AG09309 (cell line): ENCODE data around the gene SLC16A6.
A peak's percentile ranks its signal among the peaks of the same experiment; 100 is the strongest.

ENCODE experiments used
- DNase-seq: peaks from one replicate; pipeline ENCODE4 v3.0.0-alpha.2; 2010; ENCODE audit warnings: low read depth
- H3K4me3 ChIP-seq: 2 replicates; pipeline ENCODE4 v1.5.1; 2011; ENCODE audit warnings: mild to moderate bottlenecking, low read depth, low read length, moderate library complexity; ENCODE audit not compliant: control insufficient read depth
- CTCF ChIP-seq: IDR thresholded peaks from 2 replicates; pipeline ENCODE4 v1.5.1; 2011; ENCODE audit warnings: mild to moderate bottlenecking, low read depth, low read length, inconsistent platforms; ENCODE audit not compliant: insufficient read depth, control insufficient read depth; ENCODE audit errors: missing control alignments

Gene SLC16A6

GRCh38 chr17:68295086-68295485 is 4.2 kb upstream of the SLC16A6 start:
- H3K4me3 ChIP-seq: no peak overlapping the region

GRCh38 chr17:68294617-68295016 is 3.7 kb upstream of the SLC16A6 start:
- no peak overlapping the region for H3K4me3 ChIP-seq
- no peak for TF ChIP-seq CTCF
- DNase-seq: no peak

More at GRCh38 chr17:68295086-68295485, 4.2 kb upstream of the SLC16A6 start:
- TF ChIP-seq CTCF: no peak
- no peak for DNase-seq

GRCh38 chr17:68294196-68294555 is 3.2 kb upstream of the SLC16A6 start:
- no peak overlapping the region for H3K4me3 ChIP-seq
- no peak for TF ChIP-seq CTCF
- DNase-seq: no peak

- no peak for DNase-seq
- H3K4me3 ChIP-seq: no peak overlapping the region
- TF ChIP-seq CTCF: no peak
Observed at GRCh38 chr17:68293490-68294195, 2.7 kb upstream of the SLC16A6 start.

GRCh38 chr17:68292689-68293040 is 1.7 kb upstream of the SLC16A6 start:
- H3K4me3 ChIP-seq: no peak overlapping the region

GRCh38 chr17:68291836-68292688 is 1.1 kb upstream of the SLC16A6 start:
- no peak for DNase-seq
- peak; percentile 5 for TF ChIP-seq CTCF
- peak overlapping the region; percentile 71 for H3K4me3 ChIP-seq

More at GRCh38 chr17:68292689-68293040, 1.7 kb upstream of the SLC16A6 start:
- TF ChIP-seq CTCF: no peak
- no peak for DNase-seq
